Heart left ventricle (tissue), 13 donors: ENCODE results near the gene FUCA1.

Experiments used
- CTCF ChIP-seq, 12 donors: fragments of 200-600 bp; sonication (generic) in 4 of 12; IDR thresholded peaks; one replicate each; pipeline versions ENCODE4 v1.5.0 to v1.8.0; 2018 to 2022; ENCODE audit warnings: antibody characterized with exemption in 12 of 12, mild to moderate bottlenecking in 5 of 12
- POLR2A ChIP-seq, 2 donors: fragments of 450-650 bp; IDR thresholded peaks; one replicate each; pipeline ENCODE4 v1.6.1; 2017; ENCODE audit warnings: antibody characterized with exemption in 2 of 2, mild to moderate bottlenecking in 2 of 2, moderate library complexity in 2 of 2
- donor health status: ischemic (EF 13 %, LVEDD 7.1; RV severe dilation, severe dysfunction).
- donor health status: DM: no; HTN: yes; CAD: no.
- donor health status: DM: no; HTN: no; CAD: no.
- donor health status: ischemic (EF 25% LVEDD 6.9; RV normal size, moderate dysfunction).
- donor health status: ischemic (EF 25% LVEDD 5.7; RV mildly dilated, moderate dysfunction).
- donor health status: ischemic (EF 35%, LVEDD 5.7; RV mildly dilated, moderate dysfunction).
- donor health status: nonischemic (EF 11% LVEDD 7.7; RV severe dilation, severe dysfunction).
- donor health status: DM: yes; HTN: yes; CAD: no.
- donor health status: PGD.
- donor health status: ischemic (EF 29% LVEDD 5.4; RV normal size, mild dysfunction).
- donor health status: nonischemic (EF 23%, LVEDD 6.1; RV moderate dilation, normal function).

GRCh38 chr1:23797478-23798448 lies 70.3 kb downstream of the FUCA1 start:
- TF ChIP-seq CTCF (IDR thresholded peaks at IDR 0.05): no peak
- no peak for TF ChIP-seq POLR2A (IDR thresholded peaks at IDR 0.05)
